ENCODE measurements around the gene MATN4.

Gene MATN4

DNA sequence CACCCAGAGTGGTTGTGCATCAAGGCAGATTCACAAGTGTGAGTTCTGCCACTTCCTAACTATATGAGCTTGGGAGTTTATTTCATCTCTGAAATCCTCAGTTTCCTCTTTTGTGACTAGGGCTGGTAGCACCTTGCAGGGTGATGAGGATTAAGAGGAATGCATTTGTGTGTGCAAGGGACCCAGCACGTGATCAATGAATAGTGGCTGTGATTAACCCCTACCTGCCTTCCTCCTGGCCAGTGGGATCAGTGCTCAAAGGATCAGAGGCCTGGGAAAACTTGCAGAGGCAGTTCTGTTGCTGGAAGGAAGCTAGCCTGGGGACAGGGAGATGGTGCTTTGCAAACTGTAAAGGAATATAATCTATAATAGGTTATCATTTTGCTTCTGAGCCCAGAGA, 32.9 kb upstream of the MATN4 start:
- no peak for DNase-seq

DNA sequence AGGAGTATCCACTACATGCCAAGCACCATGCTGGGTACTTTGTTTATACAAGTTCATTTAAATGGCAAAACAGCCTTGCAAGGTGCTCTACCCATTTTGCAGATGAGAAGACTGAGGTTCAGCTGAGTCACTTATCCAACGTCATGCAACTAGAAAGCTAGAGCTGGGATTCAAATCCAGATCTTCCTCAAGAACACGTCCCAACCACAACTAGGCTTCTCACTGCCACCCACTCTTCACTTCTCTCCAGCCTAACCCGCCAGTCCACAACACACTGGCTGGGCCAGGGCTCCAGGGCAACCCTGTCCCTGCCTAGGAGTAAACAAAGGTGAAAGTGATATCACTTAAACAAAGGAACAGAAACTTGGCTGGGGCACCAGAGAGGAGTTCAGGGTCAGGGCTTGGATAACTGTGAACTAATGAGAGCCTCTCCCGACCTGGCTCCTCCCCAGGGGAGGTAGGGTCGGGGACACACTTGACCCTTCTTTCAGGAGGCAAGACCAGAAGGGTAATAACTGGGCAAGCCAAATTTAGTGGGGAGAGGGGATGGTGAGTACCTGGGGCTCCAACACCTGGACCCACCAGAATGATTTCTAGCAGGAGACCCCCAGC, 32.2 kb upstream of the MATN4 start:
- DNase-seq = no peak

DNA sequence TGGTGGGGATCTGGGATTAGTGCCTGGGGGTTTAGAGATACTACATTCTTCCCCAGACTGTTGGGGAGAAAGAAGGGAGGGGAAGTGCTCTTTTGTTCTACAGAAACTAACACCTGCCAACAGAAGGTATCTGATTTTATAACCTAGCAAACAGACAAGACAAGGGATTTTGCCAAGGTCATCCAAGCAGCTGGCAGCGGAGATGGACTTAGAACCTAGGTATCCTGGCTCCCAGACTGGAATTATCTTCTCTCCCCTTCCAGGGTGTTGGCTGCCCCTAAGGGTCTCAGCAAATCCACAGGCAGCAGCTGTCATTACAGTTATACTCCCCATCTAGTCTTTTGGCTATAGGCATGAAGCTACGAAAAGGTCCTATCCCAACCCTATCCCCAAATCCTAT, 31.7 kb upstream of the MATN4 start:
- no peak for DNase-seq

DNA sequence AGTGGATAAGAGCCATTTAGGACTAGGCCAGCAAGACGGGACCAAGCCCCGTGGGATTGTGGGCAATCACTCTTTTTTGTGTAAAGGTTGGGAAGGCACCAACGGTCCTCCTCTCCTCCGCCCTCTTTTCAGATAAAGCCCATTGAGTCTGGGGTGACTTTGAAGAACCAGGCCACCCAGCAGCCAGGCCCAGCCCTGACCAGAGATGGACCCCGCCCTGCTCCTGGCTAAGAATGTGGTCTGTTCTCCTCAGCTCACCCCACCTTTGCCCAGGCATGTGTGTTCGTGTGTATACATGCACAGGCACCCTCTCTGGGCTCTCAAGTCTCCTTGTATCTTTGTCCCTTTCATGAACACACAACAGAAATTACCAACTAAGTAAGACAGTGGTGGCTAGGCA, 31.0 kb upstream of the MATN4 start:
- DNase-seq = no peak

DNA sequence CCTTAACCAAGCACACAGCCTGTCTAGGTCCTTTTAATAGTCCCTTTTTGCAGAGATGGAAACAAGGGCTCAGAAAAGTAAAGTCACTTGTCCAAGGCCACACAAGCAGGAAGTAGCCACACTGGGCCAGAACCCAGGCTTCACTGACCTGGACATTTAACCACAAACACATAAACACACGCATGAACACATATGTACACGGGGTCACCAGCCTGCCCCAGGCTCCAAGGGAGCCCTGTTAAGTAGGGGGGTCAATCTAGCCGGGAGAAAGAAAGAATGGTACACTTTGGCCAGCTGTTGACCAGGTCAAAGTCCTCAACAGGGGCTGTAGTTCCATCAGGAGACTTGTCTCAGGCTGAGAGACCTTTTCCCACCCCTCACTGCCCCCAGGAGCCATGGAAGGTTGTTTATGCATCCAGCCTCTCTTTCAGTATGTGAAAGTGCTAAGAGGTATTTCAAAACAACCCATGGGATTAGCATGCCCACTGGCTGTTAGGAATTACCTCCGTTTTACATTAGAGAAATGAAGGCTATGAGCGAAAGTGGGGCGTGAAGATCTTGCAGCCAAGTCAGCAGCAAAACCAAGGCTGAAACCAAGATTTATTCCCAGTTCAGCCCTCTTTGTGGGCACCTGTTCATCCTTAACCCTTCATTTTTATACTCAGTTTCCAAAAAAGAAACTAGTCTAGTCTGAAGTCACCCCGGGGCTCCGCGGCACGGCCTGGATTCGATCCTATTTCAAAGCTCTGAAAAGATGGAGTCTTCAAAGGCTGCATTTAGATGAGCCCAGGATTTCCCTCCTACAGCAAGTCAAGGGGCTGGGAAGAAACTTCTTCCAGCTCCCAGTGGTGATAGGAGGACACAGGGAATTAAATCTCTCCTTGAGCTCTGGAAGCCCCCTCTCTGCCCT, 30.3 kb upstream of the MATN4 start:
- DNase-seq = no peak

DNA sequence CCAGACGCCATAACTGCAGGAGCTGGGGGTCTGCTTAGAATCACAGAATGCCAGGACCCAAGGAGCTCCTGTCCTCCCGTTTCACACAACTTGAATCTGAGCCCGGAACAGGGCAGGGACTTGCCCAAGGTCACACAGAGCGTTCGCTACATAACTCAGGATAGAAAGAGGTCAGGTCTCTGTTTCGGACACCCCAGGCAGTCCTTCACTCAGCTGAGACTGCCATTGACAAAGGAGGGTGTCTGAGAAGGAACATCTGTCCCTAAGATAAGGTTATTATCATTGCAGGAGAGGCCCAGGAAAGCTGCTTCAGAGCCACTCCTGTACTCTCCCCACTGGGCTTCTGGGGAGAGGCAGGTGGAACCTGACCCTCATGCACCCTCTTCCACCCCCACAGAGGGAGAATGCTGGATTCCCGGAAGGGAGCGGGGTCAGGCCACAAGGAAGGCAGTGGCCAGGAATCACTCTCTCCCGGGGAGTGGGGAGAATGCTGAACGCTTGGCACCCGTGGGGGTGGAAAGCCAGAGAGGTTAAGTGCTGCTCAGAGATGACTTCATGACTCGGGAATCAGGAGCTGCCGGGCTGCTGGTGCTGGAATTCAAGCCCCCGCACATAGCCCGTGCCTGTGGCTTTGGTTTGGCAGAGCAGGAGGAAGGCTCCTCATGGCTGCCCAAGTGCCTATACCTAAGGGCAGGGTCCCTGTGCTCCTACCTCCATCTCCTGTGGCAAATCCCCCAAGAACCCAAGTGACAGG, 29.4 kb upstream of the MATN4 start:
- peak in 2 of 14 donors; percentile 33 to 48 for DNase-seq

DNA sequence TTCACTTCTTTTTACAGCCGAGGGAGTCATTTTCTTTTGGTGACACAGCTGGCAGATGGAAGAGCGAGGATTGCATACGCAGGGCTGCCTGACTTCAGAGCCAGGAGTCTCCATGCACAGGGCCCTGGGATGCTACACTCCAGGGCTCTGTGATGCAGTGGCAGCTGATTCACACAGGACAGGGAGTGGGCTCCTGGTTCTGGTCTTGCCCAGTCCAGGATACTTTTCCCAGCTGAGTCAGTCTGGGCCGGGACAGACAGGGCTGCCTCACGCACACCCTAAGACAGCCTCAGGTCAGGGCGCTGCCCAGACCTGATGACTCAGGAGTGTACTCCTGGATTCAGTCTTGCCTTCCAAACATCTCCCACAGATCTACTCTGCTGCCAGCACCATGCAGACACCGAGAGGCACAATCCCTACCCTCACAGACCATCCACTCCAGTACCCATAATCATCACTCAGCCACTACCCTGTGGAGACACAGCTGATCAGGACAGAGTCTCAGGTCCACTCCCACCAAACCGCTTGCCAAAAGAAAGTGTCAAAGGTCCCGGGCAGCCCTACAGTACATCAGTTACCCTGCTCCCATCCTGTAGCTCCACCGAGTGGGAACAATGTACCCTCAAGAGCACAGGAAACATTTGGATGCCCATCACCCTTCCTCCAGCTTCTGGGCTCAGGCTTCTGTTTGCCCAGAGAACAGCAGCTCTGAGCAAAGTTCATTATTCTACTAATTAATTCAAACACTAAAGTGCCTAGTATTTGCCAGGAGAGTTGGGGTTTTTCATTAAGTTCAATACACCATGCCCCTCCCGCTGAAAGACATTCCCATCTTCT, 28.6 kb upstream of the MATN4 start:
- peak in 5 of 14 donors; percentile 14 to 72 (median 33) for DNase-seq

DNA sequence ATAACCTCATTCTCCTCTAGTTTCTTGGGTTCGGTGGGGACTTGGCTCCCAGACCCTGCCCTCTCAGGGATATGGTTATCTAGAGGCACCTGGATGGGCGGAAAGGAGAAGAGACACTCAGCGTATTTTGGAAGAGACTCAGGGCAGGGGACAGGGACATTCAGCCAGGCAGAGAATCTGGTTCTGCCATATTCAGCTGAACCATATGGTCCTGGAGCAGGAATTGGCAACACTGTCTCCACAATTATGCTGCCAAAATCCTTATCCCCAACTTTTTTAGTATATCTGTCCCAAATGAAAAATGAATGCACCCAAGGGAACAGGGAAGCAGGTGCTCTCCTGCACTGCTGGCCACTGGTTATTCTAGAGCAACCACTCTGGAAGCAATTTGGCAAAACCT, 22.4 kb upstream of the MATN4 start:
- DNase-seq = peak in 1 of 14 donors; percentile 89

DNA sequence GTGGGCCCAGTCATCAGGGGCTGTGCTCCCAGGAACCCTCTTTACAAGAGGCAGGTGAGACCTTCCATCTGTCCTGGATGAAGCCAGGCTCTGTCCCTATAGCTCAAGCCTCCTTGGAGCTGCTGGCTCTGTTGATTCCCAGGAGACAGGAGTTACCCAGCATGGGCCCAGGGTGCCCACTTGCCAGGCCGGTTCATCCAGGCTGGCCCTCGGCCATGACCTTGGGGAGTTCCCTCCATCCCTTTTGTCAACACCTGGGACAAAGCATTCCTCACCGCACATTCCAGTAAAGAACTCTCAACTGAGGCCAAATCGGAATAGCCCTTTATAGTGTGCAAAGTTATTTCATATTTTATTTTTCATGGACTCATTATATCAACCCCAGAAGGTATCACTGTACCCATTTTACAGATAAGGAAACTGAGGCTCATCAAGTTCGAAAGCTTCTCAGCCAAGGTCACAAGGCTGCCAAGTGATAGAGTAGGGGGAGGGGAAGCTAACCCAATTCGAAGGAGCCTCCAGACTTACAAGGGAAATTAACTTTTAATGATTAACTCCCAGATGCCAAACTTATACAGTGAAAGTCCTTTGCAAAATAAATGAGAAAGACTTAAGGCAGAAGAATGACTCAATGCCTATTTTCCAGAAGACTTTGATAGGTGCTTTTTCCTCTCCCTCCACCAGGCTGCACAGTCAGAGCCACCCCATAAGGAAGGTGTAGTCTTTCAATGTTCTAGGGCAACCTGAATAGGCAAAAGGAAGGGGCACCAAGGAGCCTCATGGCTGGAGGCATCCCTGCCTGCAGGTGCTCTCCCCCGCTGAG, 21.6 kb upstream of the MATN4 start:
- no peak for DNase-seq

DNA sequence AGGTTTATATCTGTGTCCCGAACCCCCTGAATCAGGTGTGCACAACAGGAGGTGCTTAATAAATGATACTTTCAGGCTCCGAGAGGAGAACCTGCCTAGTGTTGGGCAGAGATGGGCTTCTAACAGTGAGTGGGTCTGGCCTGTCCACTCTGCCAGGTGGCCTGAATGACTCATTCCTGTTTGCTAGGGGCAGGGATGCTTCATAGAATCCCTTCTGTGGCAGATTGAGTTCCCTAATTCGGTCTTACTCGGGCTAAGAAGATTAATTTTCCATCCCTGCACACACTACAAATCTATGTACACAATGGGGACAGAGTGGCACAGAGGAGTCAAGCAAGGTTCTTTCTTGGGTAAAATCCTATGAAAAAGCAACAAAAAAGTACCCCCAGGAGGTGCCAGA, 20.4 kb upstream of the MATN4 start:
- peak in 1 of 14 donors; percentile 86 for DNase-seq

DNA sequence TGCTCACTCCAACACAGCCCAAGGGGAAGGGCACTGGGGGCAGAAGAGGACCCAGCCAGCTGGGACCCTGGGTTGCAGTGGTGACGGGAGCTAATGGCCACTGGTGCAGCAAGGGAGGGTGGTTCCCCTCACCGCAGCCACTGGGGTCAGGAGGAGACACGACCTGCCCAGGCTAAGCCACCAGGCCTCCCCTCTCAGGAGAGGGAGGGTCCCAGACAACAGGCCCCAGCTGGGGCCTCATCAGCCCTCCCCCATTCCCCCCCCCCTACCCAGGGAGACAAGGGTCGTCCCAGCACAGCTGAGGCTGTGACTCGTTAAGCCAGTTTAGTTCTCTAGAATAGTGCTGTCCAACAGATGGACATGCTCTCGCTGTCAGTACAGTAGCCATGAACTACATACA, 17.3 kb upstream of the MATN4 start:
- no peak for DNase-seq

DNA sequence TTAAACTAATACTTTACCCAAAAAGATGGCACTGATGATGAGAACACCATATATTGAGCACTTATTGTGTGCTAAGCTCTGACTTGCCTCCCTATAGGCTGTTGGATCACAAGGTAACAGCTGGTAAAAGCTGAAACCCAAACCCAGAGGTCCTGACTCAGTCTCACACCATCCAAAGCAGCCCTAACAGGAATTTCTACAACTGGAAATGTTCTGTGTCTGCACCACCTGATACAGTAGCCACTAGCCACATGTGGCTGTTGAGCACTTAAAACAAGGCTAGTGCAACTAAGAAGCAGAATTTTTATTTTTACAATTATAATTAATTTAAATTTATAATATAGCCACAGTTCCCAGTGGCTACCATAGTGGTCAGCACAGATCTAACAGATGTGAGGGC, 15.6 kb upstream of the MATN4 start:
- no peak for DNase-seq

DNA sequence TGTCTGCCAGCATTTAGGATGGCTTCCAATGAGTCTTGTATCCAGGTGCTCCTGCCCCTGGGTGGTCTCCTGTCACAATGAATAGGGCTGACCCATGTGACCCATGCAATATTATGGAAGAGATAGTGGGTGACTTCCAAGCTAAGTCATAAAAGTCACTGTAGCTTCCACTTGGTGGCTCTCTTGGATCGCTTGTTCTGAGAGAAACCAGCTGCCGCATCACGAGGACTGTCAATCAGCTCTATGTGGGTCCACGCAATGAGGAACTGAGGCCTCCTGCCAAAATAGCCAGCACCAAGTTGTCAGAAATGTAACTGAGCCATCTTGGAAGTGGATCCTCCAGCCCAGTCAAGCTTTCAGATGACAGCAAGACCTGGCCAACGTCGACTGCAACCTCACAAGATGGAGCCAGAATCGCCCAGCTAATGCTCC, 14.9 kb upstream of the MATN4 start:
- peak in 10 of 14 donors; percentile 23 to 64 (median 43) for DNase-seq

DNA sequence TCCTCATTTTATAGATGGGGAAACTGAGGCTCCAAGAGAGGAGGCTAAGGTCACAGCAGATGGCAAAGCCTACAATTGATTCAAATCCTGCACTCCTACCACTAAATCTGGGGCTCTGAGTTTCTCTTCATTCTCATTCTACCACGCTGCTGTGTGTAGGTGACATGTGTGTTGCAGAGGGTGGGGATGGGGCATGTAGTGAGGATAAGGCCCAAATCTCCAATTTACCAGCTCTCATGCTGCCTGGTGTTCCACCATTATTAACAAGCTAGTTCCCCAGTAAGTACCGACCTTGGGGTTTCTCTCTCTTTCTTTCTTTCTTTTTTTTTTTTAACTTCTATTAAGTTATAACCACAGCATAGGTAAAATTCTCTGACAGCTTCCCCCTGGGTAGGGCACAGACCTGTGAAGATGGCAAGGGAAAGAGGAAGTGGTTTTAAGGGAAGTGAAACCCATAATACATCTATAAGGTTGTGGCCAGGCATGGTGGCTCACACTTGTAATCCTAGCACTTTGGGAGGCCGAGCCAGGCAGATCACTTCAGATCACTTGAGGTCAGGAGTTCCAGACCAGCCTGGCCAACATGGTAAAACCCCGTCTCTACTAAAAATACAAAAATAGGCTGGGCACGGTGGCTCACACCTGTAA, 13.0 kb upstream of the MATN4 start:
- DNase-seq = no peak

DNA sequence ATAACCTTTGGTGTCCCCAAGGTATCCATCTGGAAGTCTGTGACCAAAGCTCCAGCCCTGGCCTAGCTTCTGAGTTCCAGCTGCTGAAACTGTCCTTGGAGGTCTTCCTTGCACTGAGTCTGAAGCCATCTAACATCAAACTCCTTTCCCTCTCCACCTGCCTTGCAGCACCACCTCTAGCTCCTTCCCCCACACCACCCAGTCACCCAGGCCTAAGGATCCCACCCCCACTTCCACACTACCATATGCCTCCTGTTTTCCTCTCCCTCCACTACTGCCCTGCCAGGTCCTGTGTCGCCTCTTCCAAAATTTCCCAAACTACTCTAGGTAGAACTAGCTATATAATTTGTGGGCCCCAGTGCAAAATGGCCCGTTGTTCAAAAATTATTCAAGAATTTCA, 10.8 kb upstream of the MATN4 start:
- DNase-seq = no peak

DNA sequence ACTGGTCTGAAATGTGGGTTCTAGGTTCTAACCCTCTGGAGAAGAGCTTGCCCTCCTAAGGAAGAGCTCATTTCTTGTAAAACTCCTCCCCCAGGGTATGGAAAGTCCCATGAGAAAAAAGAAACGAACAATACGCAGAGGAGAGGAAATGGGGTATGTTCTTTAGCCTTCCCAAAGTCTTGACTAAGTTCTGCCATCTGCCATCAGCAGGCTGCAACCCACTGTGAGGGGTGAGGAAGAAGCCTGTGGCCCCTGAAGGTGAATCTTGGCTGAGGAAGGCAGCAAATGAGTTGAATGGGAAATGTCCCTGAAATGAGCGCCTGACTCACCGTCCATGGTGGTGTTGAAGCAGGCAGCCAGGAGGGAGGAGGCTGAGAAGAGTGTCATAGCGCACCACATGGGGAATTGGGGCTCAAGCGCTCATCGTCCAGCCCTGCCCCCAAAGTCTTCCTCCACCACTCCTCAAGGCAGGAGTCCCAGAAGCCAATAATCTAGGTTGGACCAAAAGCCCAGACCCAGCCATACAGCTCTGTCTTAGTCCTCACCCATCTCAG, 10.4 kb upstream of the MATN4 start:
- DNase-seq = no peak

DNA sequence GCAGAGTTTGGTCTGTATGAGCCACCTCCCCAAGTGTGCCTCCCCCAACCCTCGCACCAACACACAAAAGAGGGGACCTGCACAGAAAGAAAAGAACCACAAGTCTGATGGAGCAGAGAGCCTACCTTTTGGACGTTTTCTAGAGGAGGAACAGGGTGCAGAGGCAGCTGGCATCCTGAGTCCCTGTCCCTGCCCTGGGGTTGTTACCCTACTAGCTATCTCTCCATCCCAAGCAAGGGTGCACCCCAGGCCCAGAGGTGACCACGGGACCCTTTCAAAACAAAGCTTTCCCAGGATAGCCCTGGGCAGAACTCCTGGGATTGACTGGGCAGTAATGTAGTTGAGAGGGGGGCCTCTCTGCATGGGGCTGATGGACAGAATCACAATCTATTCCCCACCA, 9.7 kb upstream of the MATN4 start:
- DNase-seq = no peak

DNA sequence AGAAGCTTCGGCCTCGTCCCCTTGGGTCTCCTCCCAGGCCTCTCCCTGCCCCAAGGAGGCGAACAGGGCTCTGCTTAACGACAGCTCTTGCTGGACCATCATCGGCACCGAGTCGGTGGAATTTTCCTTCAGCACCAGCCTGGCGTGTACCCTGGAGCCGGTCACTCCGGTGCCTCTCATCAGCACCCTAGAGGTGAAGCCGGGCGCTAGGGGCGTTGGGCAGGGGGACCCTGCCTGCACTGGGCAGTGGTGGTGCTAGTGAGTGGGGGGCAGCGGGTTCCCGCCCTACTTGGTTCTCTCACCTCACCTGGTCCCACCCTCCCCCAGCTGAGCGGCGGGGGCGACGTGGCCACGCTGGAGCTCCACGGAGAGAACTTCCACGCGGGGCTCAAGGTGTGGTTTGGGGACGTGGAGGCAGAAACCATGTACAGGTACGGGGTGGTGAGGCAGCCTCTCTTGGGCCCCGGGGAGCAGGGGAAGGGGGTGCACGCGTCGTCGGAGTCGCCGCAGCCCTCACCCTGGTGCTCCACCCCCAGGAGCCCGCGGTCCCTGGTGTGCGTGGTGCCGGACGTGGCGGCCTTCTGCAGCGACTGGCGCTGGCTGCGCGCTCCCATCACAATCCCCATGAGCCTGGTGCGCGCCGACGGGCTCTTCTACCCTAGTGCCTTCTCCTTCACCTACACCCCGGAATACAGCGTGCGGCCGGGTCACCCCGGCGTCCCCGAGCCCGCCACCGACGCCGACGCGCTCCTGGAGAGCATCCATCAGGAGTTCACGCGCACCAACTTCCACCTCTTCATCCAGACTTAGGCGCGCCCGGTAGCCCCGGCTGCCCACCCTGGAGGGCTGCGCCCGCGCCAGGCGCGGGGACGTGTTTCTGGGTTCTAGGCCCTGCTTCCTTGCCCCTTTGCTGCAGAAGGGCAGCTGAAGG, 8.3 kb upstream of the MATN4 start:
- DNase-seq = no peak

DNA sequence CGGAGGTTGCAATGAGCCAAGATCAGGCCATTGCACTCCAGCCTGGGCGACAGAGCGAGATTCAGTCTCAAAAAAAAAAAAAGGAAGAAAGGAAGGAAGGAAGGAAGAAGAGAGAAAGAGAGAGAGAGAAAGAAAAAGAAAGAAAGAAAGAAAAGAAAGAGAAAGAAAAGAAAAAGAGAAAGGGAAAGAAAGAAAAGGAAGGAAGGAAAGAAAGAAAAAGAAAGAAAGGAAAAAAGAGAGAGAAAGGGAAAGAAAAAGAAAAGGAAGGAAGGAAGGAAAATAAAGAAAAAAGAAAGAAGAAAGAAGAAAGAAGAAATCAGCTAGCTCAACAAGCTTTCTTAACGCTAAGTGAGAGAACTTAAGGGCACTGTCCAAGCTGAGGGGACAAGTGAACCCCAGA, 7.6 kb upstream of the MATN4 start:
- no peak for DNase-seq
